Type B pancreatic cell (in vitro differentiated cells): Measurements from ENCODE around the gene DIRAS2. TPM values are rescaled to one million over a fixed set of nuclear protein-coding genes. Genes with fewer than 3 reads are reported as not detected.
"Not testable (repeated sequence)": the region's sequence is repeated elsewhere in the genome, so short reads cannot be mapped to it uniquely, and the experiment has no call there.

Experiments
- DNase-seq: peaks from one replicate; pipeline ENCODE4 v3.0.0; 2021; ENCODE audit warnings: mixed read lengths; ENCODE audit not compliant: unreplicated experiment; ENCODE audit errors: extremely low spot score
- H3K27ac Mint-ChIP-seq: 2 replicates; pipeline ENCODE4 v1.8.0; 2021; ENCODE audit warnings: mild to moderate bottlenecking, mixed read lengths
- H3K27me3 Mint-ChIP-seq: 2 replicates; pipeline ENCODE4 v1.8.0; 2021; ENCODE audit warnings: mixed read lengths
- H3K36me3 Mint-ChIP-seq: 2 replicates; pipeline ENCODE4 v1.8.0; 2021; ENCODE audit warnings: mixed read lengths
- H3K4me1 Mint-ChIP-seq: one replicate; pipeline ENCODE4 v1.8.0; 2021; ENCODE audit warnings: mixed read lengths; ENCODE audit not compliant: unreplicated experiment
- H3K4me3 Mint-ChIP-seq: 2 replicates; pipeline ENCODE4 v1.8.0; 2021; ENCODE audit warnings: mild to moderate bottlenecking, mixed read lengths
- H3K9me3 Mint-ChIP-seq: 2 replicates; pipeline ENCODE4 v1.8.0; 2021; ENCODE audit warnings: mixed read lengths
- total RNA-seq: library from RNA; stranded (reverse); gene quantifications from 2 replicates; pipeline ENCODE4 v1.2.1, GENCODE V29; 2021; ENCODE audit warnings: low replicate concordance
- TF ChIP-seq, protein P1 (sequence below): fragments of 200-600 bp; sonication (generic); conservative IDR thresholded peaks from 2 replicates; pipeline ENCODE4 v1.5.0; 2021; ENCODE audit warnings: antibody characterized with exemption, mild to moderate bottlenecking

The DIRAS2 gene
- total RNA-seq, 1 donor from 2014 or later, result 5.2 TPM

- DNase-seq, result no peak
- H3K4me3 Mint-ChIP-seq, result no peak overlapping the region
- peaks cover 4% of the 10 kb centered on the region for H3K27me3 Mint-ChIP-seq
- peaks cover 12% of the 10 kb centered on the region for H3K9me3 Mint-ChIP-seq
- H3K4me1 Mint-ChIP-seq, result no peaks in the 10 kb centered on the region
- H3K36me3 Mint-ChIP-seq, result no peaks in the 10 kb centered on the region
- H3K27ac Mint-ChIP-seq, result no peak overlapping the region
- TF ChIP-seq, protein P1, sequence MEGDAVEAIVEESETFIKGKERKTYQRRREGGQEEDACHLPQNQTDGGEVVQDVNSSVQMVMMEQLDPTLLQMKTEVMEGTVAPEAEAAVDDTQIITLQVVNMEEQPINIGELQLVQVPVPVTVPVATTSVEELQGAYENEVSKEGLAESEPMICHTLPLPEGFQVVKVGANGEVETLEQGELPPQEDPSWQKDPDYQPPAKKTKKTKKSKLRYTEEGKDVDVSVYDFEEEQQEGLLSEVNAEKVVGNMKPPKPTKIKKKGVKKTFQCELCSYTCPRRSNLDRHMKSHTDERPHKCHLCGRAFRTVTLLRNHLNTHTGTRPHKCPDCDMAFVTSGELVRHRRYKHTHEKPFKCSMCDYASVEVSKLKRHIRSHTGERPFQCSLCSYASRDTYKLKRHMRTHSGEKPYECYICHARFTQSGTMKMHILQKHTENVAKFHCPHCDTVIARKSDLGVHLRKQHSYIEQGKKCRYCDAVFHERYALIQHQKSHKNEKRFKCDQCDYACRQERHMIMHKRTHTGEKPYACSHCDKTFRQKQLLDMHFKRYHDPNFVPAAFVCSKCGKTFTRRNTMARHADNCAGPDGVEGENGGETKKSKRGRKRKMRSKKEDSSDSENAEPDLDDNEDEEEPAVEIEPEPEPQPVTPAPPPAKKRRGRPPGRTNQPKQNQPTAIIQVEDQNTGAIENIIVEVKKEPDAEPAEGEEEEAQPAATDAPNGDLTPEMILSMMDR, result no peak
These were observed 17.2 kb upstream of the DIRAS2 start for GRCh38 chr9:90659650-90660364.

GRCh38 chr9:90658783-90659182 is 16.2 kb upstream of the DIRAS2 start:
- DNase-seq, result no peak
- Mint-ChIP-seq H3K27ac (no peak overlapping the region), H3K27me3 (no peaks in the 10 kb centered on the region), H3K4me1 (no peaks in the 10 kb centered on the region), H3K4me3 (no peak overlapping the region), H3K36me3 (no peaks in the 10 kb centered on the region), H3K9me3 (peaks cover 12% of the 10 kb centered on the region)
- TF ChIP-seq, protein P1, result no peak

DNA sequence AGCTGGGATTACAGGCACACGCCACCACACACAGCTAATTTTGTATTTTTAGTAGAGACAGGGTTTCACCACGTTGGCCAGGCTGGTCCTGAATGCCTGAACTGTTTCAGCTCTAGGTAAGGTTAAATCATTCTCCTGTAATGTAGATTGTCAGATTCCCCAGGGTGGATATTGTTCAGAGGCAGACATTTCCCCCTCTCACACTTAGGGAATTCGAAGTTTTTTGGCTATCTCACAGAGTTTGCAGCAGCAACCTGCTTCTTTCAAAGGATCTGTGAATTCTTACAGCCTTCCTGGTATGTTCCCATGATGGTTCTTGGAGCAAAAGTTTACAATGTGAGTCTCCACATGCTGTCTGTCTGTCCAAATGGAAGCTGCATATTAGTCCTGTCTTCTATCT is 15.6 kb upstream of the DIRAS2 start:
- no peak overlapping the region for H3K27ac Mint-ChIP-seq
- no peaks in the 10 kb centered on the region for H3K27me3 Mint-ChIP-seq
- no peak for DNase-seq
- TF ChIP-seq, protein P1, result no peak
- H3K4me1 Mint-ChIP-seq, result no peaks in the 10 kb centered on the region
- H3K4me3 Mint-ChIP-seq, result no peak overlapping the region
- H3K36me3 Mint-ChIP-seq, result no peaks in the 10 kb centered on the region
- H3K9me3 Mint-ChIP-seq, result peaks cover 6% of the 10 kb centered on the region

DNA sequence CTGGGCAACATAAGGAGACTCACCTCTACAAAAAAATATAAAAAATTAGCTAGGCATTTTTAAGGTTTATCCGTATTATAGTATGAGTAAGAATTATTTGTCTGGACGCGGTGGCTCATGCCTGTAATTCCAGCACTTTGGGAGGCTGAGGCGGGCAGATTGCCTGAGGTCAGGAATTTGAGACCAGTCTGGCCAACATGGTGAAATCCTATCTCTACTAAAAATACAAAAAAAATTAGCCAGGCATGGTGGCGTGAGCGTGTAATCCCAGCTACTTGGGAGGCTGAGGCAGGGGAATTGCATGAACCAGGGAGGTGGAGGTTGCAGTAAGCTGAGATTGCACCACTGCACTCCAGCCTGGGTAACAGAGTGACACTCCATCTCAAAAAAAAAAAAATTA is 14.3 kb upstream of the DIRAS2 start:
- not testable (repeated sequence) for H3K27ac Mint-ChIP-seq, H3K36me3 Mint-ChIP-seq, DNase-seq, H3K27me3 Mint-ChIP-seq, H3K9me3 Mint-ChIP-seq, H3K4me3 Mint-ChIP-seq, H3K4me1 Mint-ChIP-seq

GRCh38 chr9:90651246-90651645 is 8.6 kb upstream of the DIRAS2 start:
- TF ChIP-seq, protein P1, result no peak
- no peak overlapping the region for H3K27ac Mint-ChIP-seq
- no peaks in the 10 kb centered on the region for H3K4me1 Mint-ChIP-seq
- H3K4me3 Mint-ChIP-seq, result no peak overlapping the region
- DNase-seq, result no peak
- H3K27me3 Mint-ChIP-seq, result no peaks in the 10 kb centered on the region
- H3K9me3 Mint-ChIP-seq, result peaks cover 7% of the 10 kb centered on the region
- H3K36me3 Mint-ChIP-seq, result no peaks in the 10 kb centered on the region

GRCh38 chr9:90647843-90648242 is 5.2 kb upstream of the DIRAS2 start:
- H3K36me3 Mint-ChIP-seq, result no peaks in the 10 kb centered on the region
- peaks cover 10% of the 10 kb centered on the region for H3K27me3 Mint-ChIP-seq
- no peaks in the 10 kb centered on the region for H3K4me1 Mint-ChIP-seq
- H3K4me3 Mint-ChIP-seq, result no peak overlapping the region
- DNase-seq, result no peak
- peaks cover 7% of the 10 kb centered on the region for H3K9me3 Mint-ChIP-seq
- no peak overlapping the region for H3K27ac Mint-ChIP-seq
- TF ChIP-seq, protein P1, result no peak
